HEK293 (cell line): ENCODE measurements around the gene LY9.

Experiments
- CTCF ChIA-PET: fragments of 350-600 bp; formaldehyde crosslinking; extraction: SDS; loops from one replicate; lab custom pipeline; 2021; ENCODE audit warnings: antibody characterized with exemption; lab: Yijun Ruan, JAX
- POLR2A ChIA-PET: fragments of 300-600 bp; formaldehyde crosslinking; extraction: SDS; loops from one replicate; lab custom pipeline; 2020; ENCODE audit warnings: antibody characterized with exemption, inconsistent platforms; lab: Yijun Ruan, JAX
- H3K27ac ChIP-seq: fragments of 200-500 bp; sonication (Bioruptor generic); 2 replicates; pipeline ENCODE4 v1.5.1; 2014; ENCODE audit warnings: low read depth, low read length, control low read depth, inconsistent platforms; ENCODE audit errors: extremely low read depth
- H3K36me3 ChIP-seq, 2 experiments: fragments of 200-500 bp in 1 of 2; sonication (Bioruptor generic) in 1 of 2; 1 replicate in 1 of 2; 2 replicates in 1 of 2; pipeline ENCODE4 v1.5.1; 2014 to 2017; ENCODE audit warnings: inconsistent platforms in 2 of 2, low read length in 2 of 2; ENCODE audit not compliant: control insufficient read depth in 2 of 2, insufficient read depth in 1 of 2
- H3K4me1 ChIP-seq: fragments of 200-500 bp; sonication (Bioruptor generic); 2 replicates; pipeline ENCODE4 v1.5.1; 2014; ENCODE audit warnings: mild to moderate bottlenecking, low read length, inconsistent platforms; ENCODE audit not compliant: control insufficient read depth, insufficient read depth
- H3K4me3 ChIP-seq: 2 replicates; pipeline ENCODE4 v1.5.1; 2011; ENCODE audit warnings: low read depth, mild to moderate bottlenecking, control low read depth, low read length, moderate library complexity
- H3K9me3 ChIP-seq: fragments of 200-500 bp; sonication (Bioruptor generic); 2 replicates; pipeline ENCODE4 v1.5.1; 2014; ENCODE audit warnings: low read depth, low read length, inconsistent platforms; ENCODE audit not compliant: control insufficient read depth, insufficient read depth
- ELK4 ChIP-seq: IDR thresholded peaks from 2 replicates; pipeline ENCODE4 v1.6.1; 2011; ENCODE audit warnings: mild to moderate bottlenecking, low read depth, low read length, borderline replicate concordance
- FEZF1 ChIP-seq: fragments of 450-650 bp; formaldehyde crosslinking; IDR thresholded peaks from 2 replicates; pipeline ENCODE4 v1.5.1; 2016; ENCODE audit warnings: missing biosample characterization, missing genetic modification characterization
- HIC1 ChIP-seq: fragments of 450-650 bp; formaldehyde crosslinking; IDR thresholded peaks from 2 replicates; pipeline ENCODE4 v1.5.1; 2016; ENCODE audit warnings: missing biosample characterization, missing genetic modification characterization
- HOXA7 ChIP-seq: sonication (generic); formaldehyde crosslinking; IDR thresholded peaks from 2 replicates; pipeline ENCODE4 v1.8.1; 2022; ENCODE audit warnings: missing genetic modification reagents, borderline replicate concordance
- OVOL3 ChIP-seq: fragments of 450-650 bp; formaldehyde crosslinking; IDR thresholded peaks from 2 replicates; pipeline ENCODE4 v1.5.1; 2016; ENCODE audit warnings: missing biosample characterization, missing genetic modification characterization
- ZNF132 ChIP-seq: fragments of 450-650 bp; formaldehyde crosslinking; IDR thresholded peaks from 2 replicates; pipeline ENCODE4 v1.5.1; 2017; ENCODE audit warnings: missing biosample characterization, missing genetic modification characterization, borderline replicate concordance
- ZNF140 ChIP-seq: fragments of 450-650 bp; formaldehyde crosslinking; IDR thresholded peaks from 2 replicates; pipeline ENCODE4 v1.5.1; 2016; ENCODE audit warnings: missing biosample characterization, missing genetic modification characterization
- ZNF146 ChIP-seq: fragments of 450-650 bp; formaldehyde crosslinking; IDR thresholded peaks from 2 replicates; pipeline ENCODE4 v1.5.1; 2016; ENCODE audit warnings: missing biosample characterization, missing genetic modification characterization
- ZNF571 ChIP-seq: fragments of 450-650 bp; formaldehyde crosslinking; IDR thresholded peaks from 2 replicates; pipeline ENCODE4 v1.5.0; 2017; ENCODE audit warnings: missing biosample characterization, missing genetic modification characterization
- ZNF585B ChIP-seq: fragments of 450-650 bp; formaldehyde crosslinking; IDR thresholded peaks from 2 replicates; pipeline ENCODE4 v1.5.1; 2016; ENCODE audit warnings: missing biosample characterization, missing genetic modification characterization
- ZNF654 ChIP-seq: fragments of 450-650 bp; formaldehyde crosslinking; IDR thresholded peaks from 2 replicates; pipeline ENCODE4 v1.5.1; 2016; ENCODE audit warnings: low read depth, missing biosample characterization, missing genetic modification characterization
- ZNF843 ChIP-seq: fragments of 450-650 bp; formaldehyde crosslinking; IDR thresholded peaks from 2 replicates; pipeline ENCODE4 v1.5.1; 2016; ENCODE audit warnings: missing biosample characterization, missing genetic modification characterization
- TF ChIP-seq, protein P1 (sequence below): fragments of 450-650 bp; formaldehyde crosslinking; conservative IDR thresholded peaks from 2 replicates; pipeline ENCODE4 v1.5.1; 2016; ENCODE audit warnings: low read depth, missing biosample characterization, missing genetic modification characterization
- TF ChIP-seq, protein P2 (sequence below): fragments of 450-650 bp; IDR thresholded peaks from 2 replicates; pipeline ENCODE4 v1.5.1; 2018; ENCODE audit warnings: missing biosample characterization, mild to moderate bottlenecking, missing genetic modification characterization
- TF ChIP-seq, protein P3 (sequence below): fragments of 450-650 bp; formaldehyde crosslinking; IDR thresholded peaks from 2 replicates; pipeline ENCODE4 v1.5.1; 2016; ENCODE audit warnings: missing biosample characterization, missing genetic modification characterization
- TF ChIP-seq, protein P4 (sequence below): fragments of 450-650 bp; formaldehyde crosslinking; IDR thresholded peaks from 2 replicates; pipeline ENCODE4 v1.5.1; 2016; ENCODE audit warnings: missing biosample characterization, missing genetic modification characterization

Gene LY9

DNA sequence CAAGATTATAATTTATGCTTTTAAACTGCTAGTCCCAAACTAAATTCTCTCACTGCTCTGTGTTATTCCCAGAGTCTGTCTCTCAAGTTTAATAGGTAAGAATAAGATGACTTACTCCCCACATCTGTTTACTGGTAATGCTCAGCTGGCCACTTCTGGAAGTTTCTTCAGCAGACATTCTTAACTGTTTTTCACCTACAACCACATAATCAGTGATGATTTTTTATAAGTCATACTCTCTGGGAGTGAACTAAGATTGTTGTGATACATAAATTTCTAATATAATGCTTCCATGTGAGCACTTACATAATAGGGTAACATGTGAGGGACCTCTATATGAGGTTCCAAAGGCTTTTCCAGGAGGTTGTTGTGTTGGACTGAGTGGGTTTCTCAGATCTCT lies 48.3 kb upstream of the LY9 start (continued):
- TF ChIP-seq, protein P1, sequence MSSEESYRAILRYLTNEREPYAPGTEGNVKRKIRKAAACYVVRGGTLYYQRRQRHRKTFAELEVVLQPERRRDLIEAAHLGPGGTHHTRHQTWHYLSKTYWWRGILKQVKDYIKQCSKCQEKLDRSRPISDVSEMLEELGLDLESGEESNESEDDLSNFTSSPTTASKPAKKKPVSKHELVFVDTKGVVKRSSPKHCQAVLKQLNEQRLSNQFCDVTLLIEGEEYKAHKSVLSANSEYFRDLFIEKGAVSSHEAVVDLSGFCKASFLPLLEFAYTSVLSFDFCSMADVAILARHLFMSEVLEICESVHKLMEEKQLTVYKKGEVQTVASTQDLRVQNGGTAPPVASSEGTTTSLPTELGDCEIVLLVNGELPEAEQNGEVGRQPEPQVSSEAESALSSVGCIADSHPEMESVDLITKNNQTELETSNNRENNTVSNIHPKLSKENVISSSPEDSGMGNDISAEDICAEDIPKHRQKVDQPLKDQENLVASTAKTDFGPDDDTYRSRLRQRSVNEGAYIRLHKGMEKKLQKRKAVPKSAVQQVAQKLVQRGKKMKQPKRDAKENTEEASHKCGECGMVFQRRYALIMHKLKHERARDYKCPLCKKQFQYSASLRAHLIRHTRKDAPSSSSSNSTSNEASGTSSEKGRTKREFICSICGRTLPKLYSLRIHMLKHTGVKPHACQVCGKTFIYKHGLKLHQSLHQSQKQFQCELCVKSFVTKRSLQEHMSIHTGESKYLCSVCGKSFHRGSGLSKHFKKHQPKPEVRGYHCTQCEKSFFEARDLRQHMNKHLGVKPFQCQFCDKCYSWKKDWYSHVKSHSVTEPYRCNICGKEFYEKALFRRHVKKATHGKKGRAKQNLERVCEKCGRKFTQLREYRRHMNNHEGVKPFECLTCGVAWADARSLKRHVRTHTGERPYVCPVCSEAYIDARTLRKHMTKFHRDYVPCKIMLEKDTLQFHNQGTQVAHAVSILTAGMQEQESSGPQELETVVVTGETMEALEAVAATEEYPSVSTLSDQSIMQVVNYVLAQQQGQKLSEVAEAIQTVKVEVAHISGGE (tag by site-specific recombination) = no peak
- TF ChIP-seq, protein P2, sequence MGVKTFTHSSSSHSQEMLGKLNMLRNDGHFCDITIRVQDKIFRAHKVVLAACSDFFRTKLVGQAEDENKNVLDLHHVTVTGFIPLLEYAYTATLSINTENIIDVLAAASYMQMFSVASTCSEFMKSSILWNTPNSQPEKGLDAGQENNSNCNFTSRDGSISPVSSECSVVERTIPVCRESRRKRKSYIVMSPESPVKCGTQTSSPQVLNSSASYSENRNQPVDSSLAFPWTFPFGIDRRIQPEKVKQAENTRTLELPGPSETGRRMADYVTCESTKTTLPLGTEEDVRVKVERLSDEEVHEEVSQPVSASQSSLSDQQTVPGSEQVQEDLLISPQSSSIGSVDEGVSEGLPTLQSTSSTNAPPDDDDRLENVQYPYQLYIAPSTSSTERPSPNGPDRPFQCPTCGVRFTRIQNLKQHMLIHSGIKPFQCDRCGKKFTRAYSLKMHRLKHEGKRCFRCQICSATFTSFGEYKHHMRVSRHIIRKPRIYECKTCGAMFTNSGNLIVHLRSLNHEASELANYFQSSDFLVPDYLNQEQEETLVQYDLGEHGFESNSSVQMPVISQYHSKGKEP (tag by site-specific recombination) = no peak
- no peak for TF ChIP-seq OVOL3 (tag by site-specific recombination)
- TF ChIP-seq HOXA7 (CRISPR knock-in tag) = no peak
- no peak for TF ChIP-seq ZNF843
- TF ChIP-seq ZNF132 (tag by site-specific recombination) = no peak
- TF ChIP-seq, protein P3, sequence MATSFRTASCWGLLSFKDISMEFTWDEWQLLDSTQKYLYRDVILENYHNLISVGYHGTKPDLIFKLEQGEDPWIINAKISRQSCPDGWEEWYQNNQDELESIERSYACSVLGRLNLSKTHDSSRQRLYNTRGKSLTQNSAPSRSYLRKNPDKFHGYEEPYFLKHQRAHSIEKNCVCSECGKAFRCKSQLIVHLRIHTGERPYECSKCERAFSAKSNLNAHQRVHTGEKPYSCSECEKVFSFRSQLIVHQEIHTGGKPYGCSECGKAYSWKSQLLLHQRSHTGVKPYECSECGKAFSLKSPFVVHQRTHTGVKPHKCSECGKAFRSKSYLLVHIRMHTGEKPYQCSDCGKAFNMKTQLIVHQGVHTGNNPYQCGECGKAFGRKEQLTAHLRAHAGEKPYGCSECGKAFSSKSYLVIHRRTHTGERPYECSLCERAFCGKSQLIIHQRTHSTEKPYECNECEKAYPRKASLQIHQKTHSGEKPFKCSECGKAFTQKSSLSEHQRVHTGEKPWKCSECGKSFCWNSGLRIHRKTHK (tag by site-specific recombination) = no peak
- TF ChIP-seq, all 188 proteins: peak for 0

DNA sequence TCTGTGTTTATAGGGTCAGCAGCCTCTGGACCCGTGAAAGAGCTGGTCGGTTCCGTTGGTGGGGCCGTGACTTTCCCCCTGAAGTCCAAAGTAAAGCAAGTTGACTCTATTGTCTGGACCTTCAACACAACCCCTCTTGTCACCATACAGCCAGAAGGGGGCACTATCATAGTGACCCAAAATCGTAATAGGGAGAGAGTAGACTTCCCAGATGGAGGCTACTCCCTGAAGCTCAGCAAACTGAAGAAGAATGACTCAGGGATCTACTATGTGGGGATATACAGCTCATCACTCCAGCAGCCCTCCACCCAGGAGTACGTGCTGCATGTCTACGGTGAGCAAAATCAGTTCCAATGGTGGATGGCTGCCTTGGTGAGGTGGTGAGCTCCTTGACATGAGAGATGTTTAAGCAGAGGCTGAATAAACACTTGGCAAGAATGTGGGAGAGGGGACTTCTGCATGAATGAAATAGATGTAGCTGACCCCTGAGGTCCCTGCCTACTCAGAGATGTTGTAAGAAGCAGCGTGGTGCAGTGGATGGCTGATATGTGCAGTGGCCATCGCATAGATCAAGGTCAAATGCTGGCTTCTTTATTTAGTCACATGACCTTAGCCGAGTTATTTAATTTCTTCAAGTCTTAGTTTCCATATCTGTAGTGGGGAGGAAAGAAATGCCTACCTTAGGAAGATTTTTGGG lies 47.6 kb upstream of the LY9 start:
- Histone ChIP-seq H3K27ac (no peak overlapping the region), H3K36me3 (no peaks in the 10 kb centered on the region), H3K9me3 (no peaks in the 10 kb centered on the region), H3K4me1 (peaks cover 12% of the 10 kb centered on the region; the same call in 1 of the 2 replicates), H3K4me3 (no peak overlapping the region)
- CTCF ChIA-PET = interaction anchor here (0.6 to 2.2 kb wide), 11 partner anchors 8 to 202 kb away, joined by 3 to 7 read pairs (median 3); partner anchors contain the start of gene SLAMF7
- POLR2A ChIA-PET = no interaction called here
- TF ChIP-seq ZNF571 (tag by site-specific recombination) (no peak), ZNF654 (tag by site-specific recombination) (0 out of 2 replicates have a peak, but pooled peaks have one; percentile 8)
- TF ChIP-seq, protein P4, sequence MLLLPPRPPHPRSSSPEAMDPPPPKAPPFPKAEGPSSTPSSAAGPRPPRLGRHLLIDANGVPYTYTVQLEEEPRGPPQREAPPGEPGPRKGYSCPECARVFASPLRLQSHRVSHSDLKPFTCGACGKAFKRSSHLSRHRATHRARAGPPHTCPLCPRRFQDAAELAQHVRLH = peak; percentile 30; the same call in 1 of the 2 replicates

DNA sequence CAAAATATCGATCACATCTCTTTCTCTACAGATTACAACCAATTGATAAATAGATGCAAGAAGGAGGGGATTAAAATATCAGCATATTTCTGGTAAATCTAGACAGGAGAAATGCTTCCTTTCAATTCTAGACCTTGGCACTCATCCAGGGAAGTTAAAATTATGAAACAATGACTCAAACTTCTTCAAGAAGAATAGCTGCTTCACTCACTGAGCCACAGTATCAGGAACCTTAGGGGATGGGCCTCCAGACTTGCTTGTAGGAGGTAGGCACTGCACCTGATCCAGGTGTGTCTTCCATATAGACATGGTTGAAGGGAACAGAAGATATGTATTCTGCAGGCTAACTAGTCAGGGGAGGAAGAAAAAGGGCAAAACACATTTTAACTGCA lies 47.1 kb upstream of the LY9 start:
- POLR2A ChIA-PET = no interaction called here
- CTCF ChIA-PET = interaction anchor here (0.6 to 2.2 kb wide), 9 partner anchors 10 to 201 kb away, joined by 3 to 7 read pairs (median 3); partner anchors contain the start of gene SLAMF7
- no peak for TF ChIP-seq FEZF1
- no peak for TF ChIP-seq ELK4
- no peak for TF ChIP-seq ZNF140 (tag by site-specific recombination)
- no peak for TF ChIP-seq ZNF585B (tag by site-specific recombination)
- TF ChIP-seq, protein P4 = no peak
- TF ChIP-seq HIC1 (tag by site-specific recombination) = no peak
- no peak for TF ChIP-seq ZNF146 (tag by site-specific recombination)

More for the DNA sequence above, 47.1 kb upstream of the LY9 start:
- Histone ChIP-seq H3K4me3 (no peak overlapping the region), H3K36me3 (no peaks in the 10 kb centered on the region), H3K27ac (no peak overlapping the region), H3K4me1 (peaks cover 12% of the 10 kb centered on the region; the same call in 1 of the 2 replicates), H3K9me3 (no peaks in the 10 kb centered on the region)
